MCF 10A (cell line): Measurements from ENCODE around the gene FASN. TPM values are rescaled to one million over a fixed set of nuclear protein-coding genes. Genes with fewer than 3 reads are reported as not detected.

Experiments
- BruUV-seq: library from RNA; stranded (reverse); fragments of 400-500 nt; replicated peaks from 2 replicates; lab custom pipeline; 2021; lab: Mats Ljungman, UMichigan
- CTCF ChIA-PET: fragments of 300-600 bp; sonication (Branson Sonifier 250); formaldehyde crosslinking; extraction: SDS; loops from one replicate; lab custom pipeline; 2021; ENCODE audit warnings: antibody characterized with exemption, inconsistent platforms; lab: Yijun Ruan, JAX
- POLR2A ChIA-PET: fragments of 300-600, 350-650 bp; sonication (Branson Sonifier 250); formaldehyde crosslinking; extraction: SDS; loops from one replicate; lab custom pipeline; 2020; ENCODE audit warnings: antibody characterized with exemption, inconsistent platforms; lab: Yijun Ruan, JAX
- DNase-seq: peaks from one replicate; pipeline ENCODE4 v3.0.0-alpha.2; 2018; ENCODE audit not compliant: unreplicated experiment
- H3K27ac Mint-ChIP-seq: one replicate; pipeline ENCODE4 v1.8.0; 2022; ENCODE audit warnings: mild to moderate bottlenecking, low read depth, mixed read lengths; ENCODE audit not compliant: unreplicated experiment
- H3K27me3 Mint-ChIP-seq: one replicate; pipeline ENCODE4 v1.8.0; 2022; ENCODE audit warnings: mixed read lengths; ENCODE audit not compliant: insufficient read depth, unreplicated experiment
- H3K36me3 Mint-ChIP-seq: one replicate; pipeline ENCODE4 v1.8.0; 2022; ENCODE audit warnings: mild to moderate bottlenecking, moderate library complexity, mixed read lengths; ENCODE audit not compliant: insufficient read depth, unreplicated experiment
- H3K4me1 Mint-ChIP-seq: one replicate; pipeline ENCODE4 v1.8.0; 2022; ENCODE audit warnings: mixed read lengths; ENCODE audit not compliant: insufficient read depth, unreplicated experiment
- H3K4me3 Mint-ChIP-seq: one replicate; pipeline ENCODE4 v1.8.0; 2022; ENCODE audit warnings: mild to moderate bottlenecking, moderate library complexity, mixed read lengths; ENCODE audit not compliant: unreplicated experiment
- H3K9me3 Mint-ChIP-seq: one replicate; pipeline ENCODE4 v1.8.0; 2022; ENCODE audit warnings: mixed read lengths; ENCODE audit not compliant: unreplicated experiment
- CTCF ChIP-seq: fragments of 200-600 bp; IDR thresholded peaks from one replicate; pipeline ENCODE4 v1.8.0; 2022; ENCODE audit warnings: antibody characterized with exemption, mild to moderate bottlenecking; ENCODE audit not compliant: unreplicated experiment
- intact Hi-C: fragments of 100-400 bp; cut with micrococcal nuclease; formaldehyde crosslinking; loops from 2 replicates; pipeline ENCODE4 v1.14.1; 2022
- total RNA-seq: library from RNA; stranded (reverse); gene quantifications from 2 replicates; pipeline ENCODE4 v1.2.3, GENCODE V29; 2022

The FASN gene
- total RNA-seq, 1 experiment from 2014 or later: 120 TPM

- ChIA-PET POLR2A (interaction anchor here (1.0 kb wide), 1 partner anchor 53 kb away, joined by 3 read pairs; no protein-coding TSS in a partner anchor), CTCF (no interaction called here)
- Mint-ChIP-seq H3K36me3 (peaks cover 87% of the 10 kb centered on the region), H3K27me3 (no peaks in the 10 kb centered on the region), H3K27ac (no peak overlapping the region), H3K4me1 (no peaks in the 10 kb centered on the region), H3K9me3 (no peaks in the 10 kb centered on the region), H3K4me3 (no peak overlapping the region)
- no peak for TF ChIP-seq CTCF
- intact Hi-C loops: no loop called here
- no peak for DNase-seq
- no TSS peak for BruUV-seq
Measured at GRCh38 chr17:82081546-82081945, 16.5 kb downstream of the FASN start.

GRCh38 chr17:82080789-82081464 lies 17.1 kb downstream of the FASN start:
- no TSS peak for BruUV-seq
- DNase-seq: no peak

GRCh38 chr17:82080048-82080788 lies 17.8 kb downstream of the FASN start:
- POLR2A ChIA-PET: interaction anchor here (1.0 to 1.8 kb wide), 2 partner anchors 9 to 54 kb away, joined by 3 to 6 read pairs; no protein-coding TSS in a partner anchor
- no peak for TF ChIP-seq CTCF
- no peaks in the 10 kb centered on the region for H3K4me1 Mint-ChIP-seq
- CTCF ChIA-PET: interaction anchor here (1.2 kb wide), 1 partner anchor 26 kb away, joined by 3 read pairs; no protein-coding TSS in a partner anchor
- H3K36me3 Mint-ChIP-seq: peaks cover 91% of the 10 kb centered on the region
- intact Hi-C loops: no loop called here
- BruUV-seq: no TSS peak
- DNase-seq: no peak
- H3K27ac Mint-ChIP-seq: no peak overlapping the region
- H3K9me3 Mint-ChIP-seq: no peaks in the 10 kb centered on the region
- no peaks in the 10 kb centered on the region for H3K27me3 Mint-ChIP-seq
- H3K4me3 Mint-ChIP-seq: no peak overlapping the region

More at GRCh38 chr17:82080789-82081464, 17.1 kb downstream of the FASN start:
- ChIA-PET CTCF (interaction anchor here (1.2 kb wide), 1 partner anchor 25 kb away, joined by 3 read pairs; no protein-coding TSS in a partner anchor), POLR2A (interaction anchor here (1.0 to 1.8 kb wide), 2 partner anchors 8 to 53 kb away, joined by 3 to 6 read pairs; no protein-coding TSS in a partner anchor)
- Mint-ChIP-seq H3K4me3 (no peak overlapping the region), H3K27me3 (no peaks in the 10 kb centered on the region), H3K27ac (no peak overlapping the region), H3K9me3 (no peaks in the 10 kb centered on the region), H3K36me3 (peaks cover 92% of the 10 kb centered on the region), H3K4me1 (no peaks in the 10 kb centered on the region)
- intact Hi-C loops: no loop called here
- no peak for TF ChIP-seq CTCF
